ENCODE data around the gene TBC1D4.

The TBC1D4 gene

GRCh38 chr13:75447493-75447892, 34.5 kb downstream of the TBC1D4 start:
- no peak overlapping the region for H2BK5ac ChIP-seq (ENCODE audit: low read depth, low read length, poor library complexity, severe bottlenecking)
- H3K4me2 ChIP-seq (ENCODE audit: low read length, poor library complexity, severe bottlenecking): no peak overlapping the region
- no peak overlapping the region for H4K91ac ChIP-seq (ENCODE audit: low read length)
- H2AFZ ChIP-seq (ENCODE audit: low read depth, low read length): no peak overlapping the region
- WGBS: 96% methylated on average over 4 of the region's 4 CpGs
- H3K27me3 ChIP-seq (ENCODE audit: control insufficient read depth in 1 of 2, insufficient read depth in 1 of 2, low read length in 2 of 2): no peaks in the 10 kb centered on the region
- no peak overlapping the region for H3K4me3 ChIP-seq (ENCODE audit: insufficient read depth in 1 of 2, low read depth in 1 of 2, low read length in 2 of 2)
- H3K27ac ChIP-seq (ENCODE audit: low read length, poor library complexity, severe bottlenecking): no peak overlapping the region
- no peaks in the 10 kb centered on the region for H3K36me3 ChIP-seq (ENCODE audit: control insufficient read depth in 1 of 2, insufficient read depth in 2 of 2, low read depth in 1 of 2, low read length in 2 of 2)
- no peak overlapping the region for H3K23ac ChIP-seq (ENCODE audit: low read length in 2 of 2)
- no peak overlapping the region for H2BK12ac ChIP-seq (ENCODE audit: low read length in 2 of 2)
- H4K8ac ChIP-seq (ENCODE audit: low read length): no peak overlapping the region
- H3K9ac ChIP-seq (ENCODE audit: low read length): no peak overlapping the region
- no peak for DNase-seq
- H3K9me3 ChIP-seq (ENCODE audit: control insufficient read depth, low read length): no peaks in the 10 kb centered on the region
- H3K79me1 ChIP-seq (replicated peaks; ENCODE audit: low read length, poor library complexity, severe bottlenecking): peaks cover 13% of the 10 kb centered on the region
- no peak overlapping the region for H2AK5ac ChIP-seq (ENCODE audit: low read length, severe bottlenecking)
- no peak overlapping the region for H3K4ac ChIP-seq (ENCODE audit: low read depth in 1 of 2, low read length in 2 of 2)
- H2BK120ac ChIP-seq (ENCODE audit: low read depth, low read length): no peak overlapping the region
- H2BK15ac ChIP-seq (ENCODE audit: low read depth, poor library complexity, severe bottlenecking): no peak overlapping the region
- H3K18ac ChIP-seq (ENCODE audit: low read depth in 1 of 2, low read length in 2 of 2): no peak overlapping the region
- H3K14ac ChIP-seq (ENCODE audit: low read length in 2 of 2): no peak overlapping the region
- no peaks in the 10 kb centered on the region for H3K4me1 ChIP-seq (ENCODE audit: control insufficient read depth, insufficient read depth, low read depth, low read length)

GRCh38 chr13:75446874-75447273, 35.1 kb downstream of the TBC1D4 start:
- Histone ChIP-seq H4K8ac (ENCODE audit: low read length) (no peak overlapping the region), H2BK120ac (ENCODE audit: low read depth, low read length) (no peak overlapping the region), H3K79me1 (replicated peaks; ENCODE audit: low read length, poor library complexity, severe bottlenecking) (peaks cover 13% of the 10 kb centered on the region), H2BK5ac (ENCODE audit: low read depth, low read length, poor library complexity, severe bottlenecking) (no peak overlapping the region), H2AFZ (ENCODE audit: low read depth, low read length) (no peak overlapping the region), H3K4me2 (ENCODE audit: low read length, poor library complexity, severe bottlenecking) (no peak overlapping the region), H3K14ac (ENCODE audit: low read length in 2 of 2) (no peak overlapping the region), H4K91ac (ENCODE audit: low read length) (no peak overlapping the region), H3K4ac (ENCODE audit: low read depth in 1 of 2, low read length in 2 of 2) (no peak overlapping the region), H3K9me3 (ENCODE audit: control insufficient read depth, low read length) (no peaks in the 10 kb centered on the region), H2BK15ac (ENCODE audit: low read depth, poor library complexity, severe bottlenecking) (no peak overlapping the region), H3K9ac (ENCODE audit: low read length) (peak overlapping the region; percentile 81), H3K36me3 (ENCODE audit: control insufficient read depth in 1 of 2, insufficient read depth in 2 of 2, low read depth in 1 of 2, low read length in 2 of 2) (no peaks in the 10 kb centered on the region), H2BK12ac (ENCODE audit: low read length in 2 of 2) (no peak overlapping the region), H3K27me3 (ENCODE audit: control insufficient read depth in 1 of 2, insufficient read depth in 1 of 2, low read length in 2 of 2) (no peaks in the 10 kb centered on the region), H3K4me3 (ENCODE audit: insufficient read depth in 1 of 2, low read depth in 1 of 2, low read length in 2 of 2) (no peak overlapping the region), H3K23ac (ENCODE audit: low read length in 2 of 2) (no peak overlapping the region), H3K27ac (ENCODE audit: low read length, poor library complexity, severe bottlenecking) (no peak overlapping the region), H3K4me1 (ENCODE audit: control insufficient read depth, insufficient read depth, low read depth, low read length) (no peaks in the 10 kb centered on the region), H3K18ac (ENCODE audit: low read depth in 1 of 2, low read length in 2 of 2) (no peak overlapping the region), H2AK5ac (ENCODE audit: low read length, severe bottlenecking) (no peak overlapping the region)
- 99% methylated on average over 3 of the region's 3 CpGs for WGBS
- DNase-seq: no peak

GRCh38 chr13:75445717-75446499, 36.1 kb downstream of the TBC1D4 start:
- H3K27me3 ChIP-seq (ENCODE audit: control insufficient read depth in 1 of 2, insufficient read depth in 1 of 2, low read length in 2 of 2): no peaks in the 10 kb centered on the region
- H2AFZ ChIP-seq (ENCODE audit: low read depth, low read length): no peak overlapping the region
- H2BK12ac ChIP-seq (ENCODE audit: low read length in 2 of 2): no peak overlapping the region
- peaks cover 14% of the 10 kb centered on the region for H3K79me1 ChIP-seq (replicated peaks; ENCODE audit: low read length, poor library complexity, severe bottlenecking)
- H3K27ac ChIP-seq (ENCODE audit: low read length, poor library complexity, severe bottlenecking): no peak overlapping the region
- no peak overlapping the region for H3K4ac ChIP-seq (ENCODE audit: low read depth in 1 of 2, low read length in 2 of 2)
- no peak overlapping the region for H3K14ac ChIP-seq (ENCODE audit: low read length in 2 of 2)
- peak overlapping the region in 1 of 2 experiments; percentile 68 for H3K4me3 ChIP-seq (ENCODE audit: insufficient read depth in 1 of 2, low read depth in 1 of 2, low read length in 2 of 2)
- no peak overlapping the region for H2BK120ac ChIP-seq (ENCODE audit: low read depth, low read length)
- no peak overlapping the region for H3K23ac ChIP-seq (ENCODE audit: low read length in 2 of 2)
- H2BK5ac ChIP-seq (ENCODE audit: low read depth, low read length, poor library complexity, severe bottlenecking): no peak overlapping the region
- no peaks in the 10 kb centered on the region for H3K9me3 ChIP-seq (ENCODE audit: control insufficient read depth, low read length)
- H4K91ac ChIP-seq (ENCODE audit: low read length): no peak overlapping the region
- no peak overlapping the region for H3K4me2 ChIP-seq (ENCODE audit: low read length, poor library complexity, severe bottlenecking)
- WGBS: 77% methylated on average over 4 of the region's 7 CpGs
- H3K36me3 ChIP-seq (ENCODE audit: control insufficient read depth in 1 of 2, insufficient read depth in 2 of 2, low read depth in 1 of 2, low read length in 2 of 2): no peaks in the 10 kb centered on the region
- peak overlapping the region; percentile 81 for H3K9ac ChIP-seq (ENCODE audit: low read length)
- H4K8ac ChIP-seq (ENCODE audit: low read length): no peak overlapping the region
- no peak overlapping the region for H3K18ac ChIP-seq (ENCODE audit: low read depth in 1 of 2, low read length in 2 of 2)
- DNase-seq: peak; percentile 27
- H2AK5ac ChIP-seq (ENCODE audit: low read length, severe bottlenecking): no peak overlapping the region
- no peaks in the 10 kb centered on the region for H3K4me1 ChIP-seq (ENCODE audit: control insufficient read depth, insufficient read depth, low read depth, low read length)
- H2BK15ac ChIP-seq (ENCODE audit: low read depth, poor library complexity, severe bottlenecking): no peak overlapping the region

- H4K8ac ChIP-seq (ENCODE audit: low read length): no peak overlapping the region
- no peaks in the 10 kb centered on the region for H3K36me3 ChIP-seq (ENCODE audit: control insufficient read depth in 1 of 2, insufficient read depth in 2 of 2, low read depth in 1 of 2, low read length in 2 of 2)
- H3K23ac ChIP-seq (ENCODE audit: low read length in 2 of 2): no peak overlapping the region
- peaks cover 10% of the 10 kb centered on the region for H3K79me1 ChIP-seq (replicated peaks; ENCODE audit: low read length, poor library complexity, severe bottlenecking)
- H3K9ac ChIP-seq (ENCODE audit: low read length): no peak overlapping the region
- H3K27ac ChIP-seq (ENCODE audit: low read length, poor library complexity, severe bottlenecking): no peak overlapping the region
- H4K91ac ChIP-seq (ENCODE audit: low read length): no peak overlapping the region
- no peak overlapping the region for H2AK5ac ChIP-seq (ENCODE audit: low read length, severe bottlenecking)
- no peak overlapping the region for H3K4me2 ChIP-seq (ENCODE audit: low read length, poor library complexity, severe bottlenecking)
- H3K4me1 ChIP-seq (ENCODE audit: control insufficient read depth, insufficient read depth, low read depth, low read length): no peaks in the 10 kb centered on the region
- no peak overlapping the region for H2BK5ac ChIP-seq (ENCODE audit: low read depth, low read length, poor library complexity, severe bottlenecking)
- no peak overlapping the region for H2BK120ac ChIP-seq (ENCODE audit: low read depth, low read length)
- H3K4ac ChIP-seq (ENCODE audit: low read depth in 1 of 2, low read length in 2 of 2): no peak overlapping the region
- no peak overlapping the region for H2BK15ac ChIP-seq (ENCODE audit: low read depth, poor library complexity, severe bottlenecking)
- no peak overlapping the region for H2AFZ ChIP-seq (ENCODE audit: low read depth, low read length)
- DNase-seq: no peak
- no peak overlapping the region for H3K4me3 ChIP-seq (ENCODE audit: insufficient read depth in 1 of 2, low read depth in 1 of 2, low read length in 2 of 2)
- no peak overlapping the region for H2BK12ac ChIP-seq (ENCODE audit: low read length in 2 of 2)
- H3K27me3 ChIP-seq (ENCODE audit: control insufficient read depth in 1 of 2, insufficient read depth in 1 of 2, low read length in 2 of 2): no peaks in the 10 kb centered on the region
- H3K9me3 ChIP-seq (ENCODE audit: control insufficient read depth, low read length): no peaks in the 10 kb centered on the region
- H3K14ac ChIP-seq (ENCODE audit: low read length in 2 of 2): no peak overlapping the region
- WGBS: 95% methylated on average over 6 of the region's 6 CpGs
- no peak overlapping the region for H3K18ac ChIP-seq (ENCODE audit: low read depth in 1 of 2, low read length in 2 of 2)
Measured at GRCh38 chr13:75444016-75444415, 38.0 kb downstream of the TBC1D4 start.
